HEK293T (cell line): ENCODE measurements around the gene STX5.
"Not testable (repeated sequence)": the region's sequence is repeated elsewhere in the genome, so short reads cannot be mapped to it uniquely, and the experiment has no call there.

Source experiments
- CTCF ChIA-PET: fragments of 350-600 bp; formaldehyde crosslinking; extraction: SDS; loops from one replicate; lab custom pipeline; 2021; ENCODE audit warnings: antibody characterized with exemption, inconsistent platforms; lab: Yijun Ruan, JAX
- POLR2A ChIA-PET: fragments of 350-600 bp; formaldehyde crosslinking; extraction: SDS; loops from one replicate; lab custom pipeline; 2020; ENCODE audit warnings: antibody characterized with exemption, inconsistent platforms; lab: Yijun Ruan, JAX
- DNase-seq: peaks from one replicate; pipeline ENCODE4 v3.0.0; 2012; ENCODE audit warnings: mixed read lengths; ENCODE audit errors: extremely low spot score
- ARNT ChIP-seq: fragments of 450-650 bp; IDR thresholded peaks from 2 replicates; pipeline ENCODE4 v1.6.1; 2017; ENCODE audit warnings: mild to moderate bottlenecking
- BHLHE40 ChIP-seq: fragments of 450-650 bp; IDR thresholded peaks from 2 replicates; pipeline ENCODE4 v1.6.1; 2016; ENCODE audit warnings: mild to moderate bottlenecking, moderate library complexity, borderline replicate concordance
- CTBP1 ChIP-seq: fragments of 450-650 bp; IDR thresholded peaks from 2 replicates; pipeline ENCODE4 v1.6.1; 2016; ENCODE audit warnings: borderline replicate concordance
- FOXA1 ChIP-seq: fragments of 450-650 bp; IDR thresholded peaks from 2 replicates; pipeline ENCODE4 v1.6.1; 2016; ENCODE audit warnings: mild to moderate bottlenecking
- FOXK2 ChIP-seq: fragments of 450-650 bp; IDR thresholded peaks from 2 replicates; pipeline ENCODE4 v1.6.1; 2016; ENCODE audit warnings: mild to moderate bottlenecking
- FOXM1 ChIP-seq: fragments of 450-650 bp; IDR thresholded peaks from 2 replicates; pipeline ENCODE4 v1.6.1; 2017; ENCODE audit warnings: mild to moderate bottlenecking, borderline replicate concordance
- HDGF ChIP-seq: fragments of 450-650 bp; IDR thresholded peaks from 2 replicates; pipeline ENCODE4 v1.6.1; 2017; ENCODE audit warnings: antibody characterized with exemption, borderline replicate concordance
- L3MBTL2 ChIP-seq: fragments of 450-650 bp; conservative IDR thresholded peaks from 2 replicates; pipeline ENCODE4 v1.6.1; 2016; ENCODE audit warnings: mild to moderate bottlenecking
- LEF1 ChIP-seq: fragments of 450-650 bp; IDR thresholded peaks from 2 replicates; pipeline ENCODE4 v1.6.1; 2017; ENCODE audit warnings: mild to moderate bottlenecking, borderline replicate concordance
- NFRKB ChIP-seq: fragments of 450-650 bp; IDR thresholded peaks from 2 replicates; pipeline ENCODE4 v1.6.1; 2016; ENCODE audit warnings: mild to moderate bottlenecking, moderate library complexity
- PKNOX1 ChIP-seq: fragments of 450-650 bp; IDR thresholded peaks from 2 replicates; pipeline ENCODE4 v1.6.1; 2016
- SP1 ChIP-seq: fragments of 450-650 bp; IDR thresholded peaks from 2 replicates; pipeline ENCODE4 v1.6.1; 2017
- SUZ12 ChIP-seq: fragments of 450-650 bp; IDR thresholded peaks from 2 replicates; pipeline ENCODE4 v1.6.1; 2016; ENCODE audit warnings: mild to moderate bottlenecking
- TARDBP ChIP-seq: fragments of 450-650 bp; IDR thresholded peaks from 2 replicates; pipeline ENCODE4 v1.6.1; 2016
- ZNF384 ChIP-seq: fragments of 450-650 bp; IDR thresholded peaks from 2 replicates; pipeline ENCODE4 v1.6.1; 2016

STX5 gene

GRCh38 chr11:62876712-62877111, 44.9 kb upstream of the STX5 start:
- ChIA-PET POLR2A (interaction anchor here (1.7 to 6.6 kb wide), 3 partner anchors 20 to 36 kb away, joined by 7 to 30 read pairs (median 23); no protein-coding TSS in a partner anchor), CTCF (no interaction called here)
- TF ChIP-seq LEF1 (no peak), HDGF (no peak), FOXM1 (no peak)
- no peak for DNase-seq

GRCh38 chr11:62875698-62876478, 44.0 kb upstream of the STX5 start:
- CTCF ChIA-PET: no interaction called here
- no peak for DNase-seq
- TF ChIP-seq BHLHE40: no peak
- POLR2A ChIA-PET: interaction anchor here (0.8 to 6.6 kb wide), 6 partner anchors 10 to 105 kb away, joined by 3 to 30 read pairs (median 6); partner anchors contain the start of gene TAF6L

GRCh38 chr11:62874851-62875250, 43.0 kb upstream of the STX5 start:
- CTCF ChIA-PET: interaction anchor here (0.6 to 0.8 kb wide), 2 partner anchors 13 to 186 kb away, joined by 3 read pairs; no protein-coding TSS in a partner anchor

GRCh38 chr11:62865635-62866034, 33.8 kb upstream of the STX5 start:
- TF ChIP-seq ZNF384 (0 out of 2 replicates have a peak, but pooled peaks have one; percentile 1), SUZ12 (no peak), PKNOX1 (0 out of 2 replicates have a peak, but pooled peaks have one; percentile 11)
- no peak for DNase-seq
- POLR2A ChIA-PET: interaction anchor here (1.1 to 8.0 kb wide), 7 partner anchors 10 to 25 kb away, joined by 4 to 124 read pairs (median 5); partner anchors contain the start of genes SLC3A2 and WDR74
- CTCF ChIA-PET: interaction anchor here (0.6 to 1.9 kb wide), 3 partner anchors 8 to 273 kb away, joined by 3 to 9 read pairs (median 3); partner anchors contain the start of gene TMEM179B

More at GRCh38 chr11:62874851-62875250, 43.0 kb upstream of the STX5 start:
- POLR2A ChIA-PET: interaction anchor here (0.8 to 6.6 kb wide), 7 partner anchors 9 to 104 kb away, joined by 3 to 30 read pairs (median 5); partner anchors contain the start of gene TAF6L
- TF ChIP-seq ARNT: no peak
- TF ChIP-seq FOXK2: no peak
- TF ChIP-seq L3MBTL2: no peak
- TF ChIP-seq NFRKB: no peak
- TF ChIP-seq SP1: no peak
- TF ChIP-seq BHLHE40: no peak
- TF ChIP-seq PKNOX1: no peak
- no peak for TF ChIP-seq ZNF384
- no peak for TF ChIP-seq TARDBP
- no peak for TF ChIP-seq CTBP1
- TF ChIP-seq HDGF: no peak
- no peak for TF ChIP-seq FOXA1
- no peak for TF ChIP-seq SUZ12
- DNase-seq: no peak

- TF ChIP-seq NFRKB: no peak
- TF ChIP-seq LEF1: no peak
- CTCF ChIA-PET: interaction anchor here (1.1 to 1.2 kb wide), 3 partner anchors 8 to 77 kb away, joined by 3 to 6 read pairs (median 5); partner anchors contain the start of genes SLC3A2 and TMEM179B
- POLR2A ChIA-PET: interaction anchor here (0.6 to 8.0 kb wide), 8 partner anchors 8 to 109 kb away, joined by 3 to 124 read pairs (median 7); partner anchors contain the start of genes SLC3A2, TMEM179B, WDR74 and ZBTB3
- no peak for DNase-seq
These were observed 32.0 kb upstream of the STX5 start for GRCh38 chr11:62863687-62864335.

GRCh38 chr11:62861564-62862192, 29.8 kb upstream of the STX5 start:
- DNase-seq: not testable (repeated sequence)
- CTCF ChIA-PET: interaction anchor here (0.6 to 2.0 kb wide), 9 partner anchors 13 to 250 kb away, joined by 3 to 22 read pairs (median 3); partner anchors contain the start of genes SLC3A2 and STX5
- POLR2A ChIA-PET: interaction anchor here (0.7 to 8.0 kb wide), 16 partner anchors 10 to 209 kb away, joined by 3 to 124 read pairs (median 4); partner anchors contain the start of genes C11orf98, CSKMT, INTS5 and NXF1
